GM21717 (cell line): ENCODE measurements around the gene PLXNC1.
A peak's percentile ranks its signal among the peaks of the same experiment; 100 is the strongest.

Experiments used
- ATAC-seq: cut with Tn5 transposase; IDR thresholded peaks from one replicate; pipeline ENCODE4 v1.9.1; 2021; ENCODE audit warnings: mild to moderate bottlenecking, moderate library complexity; ENCODE audit not compliant: unreplicated experiment

Gene PLXNC1

DNA sequence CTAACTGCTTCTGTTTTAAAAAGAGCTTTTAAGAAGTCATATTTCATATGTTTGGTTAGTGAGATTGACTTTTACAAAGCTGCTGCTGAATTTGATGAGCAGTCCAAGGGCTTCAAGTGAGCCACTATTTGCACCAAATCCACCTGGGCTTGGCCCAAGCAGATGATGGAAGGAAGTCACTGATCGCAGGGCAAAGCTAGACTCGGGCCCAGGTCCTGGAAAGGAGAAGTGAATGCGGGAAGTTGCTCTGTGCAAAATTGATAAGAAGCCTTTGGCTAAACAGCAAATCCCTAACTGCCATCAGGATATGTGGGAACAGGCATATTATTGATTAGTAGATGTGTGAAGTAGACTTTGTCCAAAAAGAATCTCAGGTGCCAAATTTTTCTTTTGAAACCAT is 30.5 kb downstream of the PLXNC1 start:
- no peak for ATAC-seq

DNA sequence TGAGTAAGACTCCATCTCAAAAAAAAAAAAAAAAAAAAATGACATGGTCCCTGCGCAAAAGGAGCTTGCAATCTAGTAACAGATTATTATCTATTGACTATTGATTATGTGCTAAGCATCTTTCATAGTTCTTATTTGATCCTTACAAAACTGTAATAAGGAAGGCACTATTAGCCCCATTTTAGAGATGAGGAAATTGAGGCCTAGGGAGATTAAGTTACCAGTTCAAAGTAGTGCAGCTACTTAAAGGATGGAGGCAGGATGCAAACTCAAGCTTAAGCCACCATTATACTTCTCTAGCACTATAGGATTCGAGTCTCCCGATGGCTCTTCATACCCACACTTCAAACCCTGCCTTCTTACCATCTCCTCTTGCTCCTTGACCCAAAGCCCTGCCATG is 31.3 kb downstream of the PLXNC1 start:
- no peak for ATAC-seq

DNA sequence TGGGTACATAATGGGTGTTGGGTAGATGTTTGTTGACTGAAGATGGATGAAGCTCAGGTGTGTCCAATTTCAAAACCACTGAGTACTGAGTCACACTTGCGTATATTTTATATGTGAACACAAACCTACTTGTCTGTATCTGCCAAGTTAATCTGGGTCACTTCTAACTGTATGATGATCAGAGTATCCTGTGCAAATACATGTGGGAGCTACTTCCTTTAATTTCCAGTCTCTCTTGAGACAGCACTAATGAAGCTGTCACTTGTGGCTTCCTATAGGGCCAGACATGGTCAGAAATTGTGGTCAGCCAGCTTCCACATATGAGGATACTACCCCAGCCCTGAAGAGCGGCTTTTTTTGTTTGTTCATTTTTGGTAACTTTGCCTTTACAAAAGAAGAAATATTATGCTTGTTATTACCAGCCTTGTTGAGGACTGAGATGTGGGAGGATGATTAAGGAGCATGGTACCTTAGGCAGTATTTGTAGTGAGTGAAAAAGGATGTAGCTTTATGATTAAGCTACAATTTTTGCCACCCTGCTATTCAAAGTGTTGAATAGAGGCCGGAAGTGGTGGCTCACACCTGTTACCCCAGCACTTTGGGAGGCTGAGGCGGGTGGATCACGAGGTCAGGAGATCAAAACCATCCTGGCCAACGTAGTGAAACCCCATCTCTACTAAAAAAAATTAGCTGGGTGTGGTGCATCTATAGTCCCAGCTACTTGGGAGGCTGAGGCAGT is 32.4 kb downstream of the PLXNC1 start:
- no peak for ATAC-seq

DNA sequence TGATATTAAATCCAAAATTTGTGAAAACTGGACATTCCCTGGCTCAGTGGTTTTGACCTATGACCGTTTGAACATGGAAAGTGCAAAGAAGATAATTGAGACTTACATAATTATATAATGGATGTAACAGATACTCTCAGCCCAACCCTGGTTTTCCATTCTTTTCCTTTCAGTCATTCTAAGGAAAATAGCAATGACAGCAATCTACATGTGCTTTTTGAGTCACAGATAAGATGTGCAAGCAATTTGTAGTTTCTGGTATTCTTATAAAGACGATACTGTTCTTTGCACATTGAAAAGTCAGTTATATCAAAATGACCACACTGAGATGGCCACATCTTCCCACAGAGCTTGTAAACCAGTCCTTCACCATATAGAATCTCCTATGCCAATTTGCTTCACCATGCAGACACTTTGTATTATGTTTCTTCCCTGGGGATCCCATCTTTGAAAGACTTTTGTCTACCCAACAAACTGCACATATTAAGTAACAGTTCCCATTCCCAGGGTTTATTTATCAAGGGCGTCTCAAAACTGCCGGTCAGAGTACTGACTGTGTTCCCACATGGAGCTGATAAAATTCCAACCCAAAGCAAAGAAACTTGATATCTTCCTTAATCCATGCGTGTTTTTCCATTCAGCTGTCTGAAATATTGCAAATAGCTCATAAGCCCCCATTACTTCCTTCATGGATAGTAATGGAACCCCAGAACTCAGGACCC is 34.8 kb downstream of the PLXNC1 start:
- no peak for ATAC-seq

DNA sequence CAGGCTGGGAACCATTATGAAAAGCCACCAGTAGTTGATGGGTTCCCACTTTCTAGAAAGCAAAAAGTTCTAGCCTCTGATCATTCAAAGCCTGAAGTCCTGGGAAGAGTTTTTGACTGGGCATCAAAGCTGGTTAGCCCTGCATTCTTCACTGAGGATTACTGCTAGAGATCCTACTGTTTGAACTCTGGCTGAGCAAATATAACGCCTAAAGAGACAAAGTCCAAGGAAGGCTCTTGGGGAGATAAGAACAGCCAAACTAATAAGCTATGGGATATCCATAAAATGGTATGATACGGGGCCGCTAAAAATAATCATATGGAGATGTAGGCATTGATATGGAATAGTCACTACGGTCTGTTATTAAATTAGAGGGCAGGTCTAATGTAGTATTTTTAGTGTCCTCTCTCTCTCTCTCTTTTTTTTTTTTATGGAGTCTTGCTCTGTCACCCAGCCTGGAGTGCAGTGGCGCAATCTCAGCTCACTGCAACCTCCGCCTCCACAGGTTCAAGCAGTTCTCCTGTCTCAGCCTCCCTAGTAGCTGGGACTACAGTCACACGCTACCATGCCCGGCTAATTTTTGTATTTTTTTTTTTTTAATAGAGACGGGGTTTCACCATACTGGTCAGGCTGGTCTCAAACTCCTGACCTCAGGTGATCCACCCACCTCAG is 35.5 kb downstream of the PLXNC1 start:
- no peak for ATAC-seq

DNA sequence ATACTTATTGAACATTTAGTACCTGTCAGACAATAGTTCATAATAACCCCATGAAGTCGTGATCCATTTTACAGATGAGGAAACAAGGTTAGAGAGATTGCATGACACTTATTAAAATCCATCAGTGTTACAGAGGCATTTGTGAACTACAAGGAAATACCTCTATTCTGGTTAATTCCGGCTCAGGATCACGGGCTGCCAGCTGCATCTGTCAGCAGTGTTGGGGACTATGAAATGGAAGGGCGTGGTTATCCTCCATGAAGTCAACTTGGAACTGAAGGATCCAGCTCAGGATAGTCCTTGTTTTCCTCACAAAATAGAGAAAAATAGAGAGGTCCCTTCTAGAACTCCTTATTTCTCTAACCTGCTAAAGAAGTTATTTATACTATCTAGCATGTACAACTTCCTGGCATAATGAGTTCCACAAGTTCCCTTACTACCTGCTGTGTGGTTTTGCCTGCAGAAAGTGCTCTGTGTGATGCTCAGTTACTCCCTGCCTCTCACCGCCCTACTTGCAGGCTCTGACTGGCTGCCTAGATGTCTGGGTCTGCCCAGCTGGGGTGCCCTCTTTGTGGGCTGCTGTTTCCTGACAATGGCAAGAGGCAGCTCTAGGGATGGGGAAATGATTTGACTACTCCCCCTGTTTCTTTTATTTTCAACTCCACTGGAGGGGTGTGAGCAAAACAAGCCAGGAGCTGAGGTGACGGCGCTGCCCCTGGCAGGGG is 36.8 kb downstream of the PLXNC1 start:
- no peak for ATAC-seq

DNA sequence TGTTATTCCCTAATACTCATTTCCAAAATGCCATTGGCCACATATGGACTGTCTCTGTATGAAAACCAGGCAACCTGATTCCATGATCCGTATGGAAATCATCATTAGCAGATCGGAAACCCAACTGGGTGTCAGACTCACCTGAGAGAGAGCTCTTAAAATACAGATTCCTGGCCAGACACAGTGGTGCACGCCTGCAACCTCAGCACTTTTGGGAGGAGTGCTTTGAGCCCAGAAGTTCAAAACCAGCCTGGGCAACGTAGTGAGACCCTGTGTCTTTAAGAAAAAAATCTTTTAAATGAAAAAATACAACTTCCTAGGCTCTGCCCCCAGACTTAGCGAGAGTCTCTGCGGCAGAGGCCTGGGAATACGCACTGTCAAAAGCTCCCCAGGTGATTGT is 37.4 kb downstream of the PLXNC1 start:
- ATAC-seq, result no peak

DNA sequence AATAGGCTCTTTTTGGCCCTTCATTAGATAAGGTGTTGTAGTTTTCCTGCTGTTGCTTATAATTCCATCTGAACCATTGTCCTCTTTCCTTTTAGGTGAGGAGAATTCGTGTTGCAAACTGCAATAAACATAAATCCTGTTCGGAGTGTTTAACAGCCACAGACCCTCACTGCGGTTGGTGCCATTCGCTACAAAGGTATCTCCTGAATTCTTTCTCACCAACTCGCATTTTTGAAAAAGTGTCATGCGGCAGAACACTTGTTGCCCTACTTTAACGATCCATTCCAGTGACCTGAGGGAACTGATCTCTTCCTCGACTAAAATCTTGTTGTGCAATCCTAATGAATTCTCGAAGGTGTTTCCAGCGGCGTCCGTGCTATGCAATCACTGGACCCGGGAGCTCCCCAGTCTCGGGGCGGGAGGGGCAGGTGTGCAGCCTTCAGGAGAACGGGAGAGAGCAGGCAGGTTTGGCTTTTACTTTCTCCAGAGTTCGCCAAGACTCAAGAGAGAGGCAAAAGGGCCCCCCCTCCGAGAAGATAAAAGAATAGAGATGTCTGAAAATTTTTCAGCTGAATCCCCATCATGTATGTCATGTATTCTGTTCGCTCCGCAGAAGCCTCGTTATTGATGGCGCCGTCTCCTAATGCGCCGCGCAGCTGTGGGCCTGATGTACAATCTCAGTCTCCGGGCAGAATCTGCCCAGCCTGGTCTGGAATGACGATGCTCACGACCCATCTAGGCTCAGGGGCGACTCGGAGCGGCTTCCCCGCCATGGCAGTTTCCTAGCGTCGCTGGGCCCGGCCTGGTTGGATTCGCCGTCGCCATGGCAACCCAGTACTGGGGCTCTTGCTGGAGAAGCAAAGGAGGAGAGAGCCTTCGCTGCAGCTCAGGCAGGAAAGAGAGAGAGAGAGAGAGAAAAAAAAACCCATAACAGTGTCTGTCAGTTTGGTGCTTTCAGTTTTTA is 38.2 kb downstream of the PLXNC1 start:
- no peak for ATAC-seq

DNA sequence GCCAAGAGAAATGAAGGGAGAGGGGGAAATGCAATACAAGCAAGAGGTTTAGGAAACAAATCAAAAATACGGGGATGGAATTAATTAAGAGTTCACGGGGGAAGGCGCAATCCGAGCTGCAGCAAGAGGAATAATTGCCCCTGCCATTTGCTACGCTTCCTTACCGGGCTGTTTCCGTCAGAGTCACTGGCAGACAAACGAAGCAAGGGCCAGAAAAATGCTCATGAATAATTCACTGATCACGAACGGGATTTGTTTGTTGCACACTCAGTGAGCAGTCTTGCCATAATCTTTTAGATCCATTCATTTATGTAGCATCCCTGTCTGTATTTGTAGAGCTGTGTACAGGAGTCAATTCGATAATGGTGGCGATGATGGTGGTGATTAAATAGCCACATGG is 39.0 kb downstream of the PLXNC1 start:
- no peak for ATAC-seq

DNA sequence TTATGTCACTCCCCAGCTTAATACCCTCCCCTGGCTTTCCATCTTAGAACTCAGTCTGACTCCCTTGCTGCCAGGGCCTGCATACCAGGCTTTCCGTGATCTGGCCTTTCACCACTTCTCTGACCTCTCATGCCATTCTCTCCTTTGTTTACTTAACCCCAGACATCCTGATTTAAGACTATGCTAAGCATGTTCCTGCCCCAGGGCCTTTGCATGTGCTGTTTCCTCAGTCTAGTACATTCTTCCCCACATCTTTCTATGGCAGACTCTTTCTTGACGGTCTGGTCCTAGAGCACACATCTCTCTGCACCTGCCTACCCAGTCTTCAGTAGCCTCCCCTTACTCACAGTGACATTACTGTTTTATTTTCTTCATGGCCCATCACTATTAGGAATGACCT is 42.2 kb downstream of the PLXNC1 start:
- peak; percentile 10 for ATAC-seq

DNA sequence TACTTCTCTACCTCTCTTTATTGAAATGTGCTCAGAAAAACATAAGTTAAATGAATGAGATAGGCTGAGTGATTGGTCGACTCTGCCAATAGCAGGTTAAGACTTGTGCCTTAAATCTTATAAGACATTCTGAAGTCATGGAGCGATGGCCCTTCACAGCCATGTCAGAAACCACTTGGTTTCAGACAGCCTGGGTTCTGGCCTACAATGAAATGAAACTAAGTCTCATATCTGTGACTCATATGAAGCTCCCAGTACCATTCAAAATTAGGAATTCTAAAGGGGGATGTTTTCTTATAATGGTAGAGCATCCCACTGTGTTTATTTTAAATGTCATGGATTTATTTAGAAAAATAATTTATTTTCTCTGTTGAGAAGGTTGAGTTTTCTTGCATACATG is 42.6 kb downstream of the PLXNC1 start:
- peak; percentile 70 for ATAC-seq

DNA sequence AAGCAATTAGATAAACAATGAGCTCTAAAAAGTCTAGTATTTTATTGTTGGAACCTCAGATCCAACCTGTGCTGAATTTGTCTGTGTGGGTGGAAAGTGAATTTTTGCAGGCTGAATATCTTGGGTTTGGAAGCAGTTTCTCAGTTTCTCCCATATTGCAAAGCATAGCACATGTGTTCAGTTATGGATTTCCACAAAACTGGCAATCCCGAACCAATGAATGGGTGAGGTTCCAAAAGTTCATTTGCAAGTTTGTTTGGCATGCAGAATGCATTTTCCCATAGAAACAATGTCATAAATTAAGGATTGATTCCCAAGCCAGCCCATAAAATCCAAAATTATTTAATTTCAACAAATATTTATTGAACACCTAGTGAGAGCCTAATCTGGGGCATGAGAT is 43.4 kb downstream of the PLXNC1 start:
- ATAC-seq, result no peak

DNA sequence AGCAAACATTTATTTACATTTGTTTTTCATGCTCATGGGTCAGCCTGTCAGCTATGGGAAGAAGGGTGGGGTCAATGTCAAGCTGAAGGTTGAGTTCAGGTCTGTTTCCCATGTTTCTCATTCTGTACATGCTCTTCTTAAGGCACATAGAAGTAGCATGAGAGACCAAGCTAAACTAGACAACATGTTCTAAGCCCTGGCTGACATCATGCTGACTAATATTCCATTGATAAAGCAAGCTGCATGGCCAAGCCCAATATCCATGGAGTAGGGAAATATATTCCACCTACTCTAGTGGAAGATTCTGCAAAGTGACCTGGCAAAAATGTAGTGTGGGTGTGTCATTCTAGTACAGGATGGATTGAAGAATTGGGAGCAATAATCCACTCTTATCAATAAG is 44.1 kb downstream of the PLXNC1 start:
- no peak for ATAC-seq

DNA sequence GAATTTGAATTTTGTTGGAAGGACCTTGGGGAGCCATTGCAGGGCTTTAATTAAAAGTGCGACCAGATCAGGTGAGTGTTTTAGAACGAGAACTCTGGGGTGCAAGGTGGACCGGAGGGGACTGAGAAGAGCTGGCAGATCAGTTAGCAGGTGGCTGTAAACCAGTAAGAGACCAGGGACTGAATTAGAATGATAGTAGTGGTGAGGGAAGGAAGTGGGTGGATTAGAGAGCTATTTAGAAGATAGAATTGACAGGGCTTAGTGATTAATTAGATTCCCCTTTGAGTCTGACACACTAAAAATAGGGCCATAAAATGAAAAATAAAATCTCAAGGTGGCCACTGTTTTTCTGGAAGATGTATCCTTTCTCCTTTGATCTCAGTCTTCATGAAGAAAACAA is 44.8 kb downstream of the PLXNC1 start:
- no peak for ATAC-seq

DNA sequence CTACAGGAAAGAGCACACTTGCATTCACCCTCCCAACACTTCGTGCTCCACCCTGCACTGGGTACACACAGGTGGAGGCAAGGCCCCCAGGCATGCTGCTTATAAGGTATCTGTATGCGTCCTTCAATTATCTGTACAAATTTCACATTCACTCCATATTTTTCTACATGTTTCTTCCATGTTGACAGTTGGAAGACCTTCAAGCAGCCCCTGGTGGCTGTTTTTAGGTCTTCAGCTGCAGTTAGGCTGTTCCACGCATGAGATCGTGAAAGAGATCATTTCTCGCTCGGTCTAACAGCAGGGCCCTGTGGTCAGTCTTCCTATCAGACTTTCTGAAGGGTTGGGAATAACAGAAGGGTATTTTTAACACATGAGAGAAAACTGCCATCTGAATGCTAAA is 47.1 kb downstream of the PLXNC1 start:
- ATAC-seq, result no peak

DNA sequence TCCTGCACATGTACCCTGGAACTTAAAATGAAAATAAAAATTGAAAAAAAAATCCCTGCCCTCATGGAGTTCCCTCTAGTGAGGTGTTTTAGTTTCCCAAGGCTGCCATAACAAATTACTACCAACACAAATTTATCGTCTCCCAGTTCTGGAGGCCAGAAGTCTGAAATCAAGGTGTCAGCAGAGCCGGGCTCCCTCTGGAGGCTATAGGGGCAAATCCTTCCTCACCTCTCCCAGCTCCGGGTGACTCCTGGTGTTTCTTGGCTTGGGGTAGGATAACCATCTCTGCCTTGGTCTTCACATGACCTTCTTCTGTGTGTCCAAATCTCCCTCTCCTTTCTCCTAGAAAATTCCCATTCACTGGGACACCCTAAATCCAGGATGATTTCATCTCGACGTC is 50.1 kb downstream of the PLXNC1 start:
- ATAC-seq, result no peak

DNA sequence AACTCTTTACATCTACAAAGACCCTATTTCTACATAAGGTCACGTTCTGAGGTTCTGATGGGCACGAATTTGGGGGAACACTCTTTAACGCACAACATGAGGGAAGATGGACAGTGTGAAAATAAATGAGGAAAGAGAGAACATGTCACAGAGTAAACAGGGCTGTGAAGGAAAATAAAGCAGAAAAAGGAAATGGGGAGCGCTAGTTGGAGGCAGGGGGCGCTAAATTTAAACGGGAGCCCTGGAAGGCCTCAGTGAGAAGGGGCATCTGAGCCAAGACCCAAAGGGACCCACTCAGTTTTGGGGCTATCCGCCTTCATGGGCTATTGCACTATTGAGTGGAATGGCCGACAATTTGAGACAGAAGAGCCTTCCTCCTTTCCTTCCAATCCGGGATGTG is 50.5 kb downstream of the PLXNC1 start:
- ATAC-seq, result no peak

DNA sequence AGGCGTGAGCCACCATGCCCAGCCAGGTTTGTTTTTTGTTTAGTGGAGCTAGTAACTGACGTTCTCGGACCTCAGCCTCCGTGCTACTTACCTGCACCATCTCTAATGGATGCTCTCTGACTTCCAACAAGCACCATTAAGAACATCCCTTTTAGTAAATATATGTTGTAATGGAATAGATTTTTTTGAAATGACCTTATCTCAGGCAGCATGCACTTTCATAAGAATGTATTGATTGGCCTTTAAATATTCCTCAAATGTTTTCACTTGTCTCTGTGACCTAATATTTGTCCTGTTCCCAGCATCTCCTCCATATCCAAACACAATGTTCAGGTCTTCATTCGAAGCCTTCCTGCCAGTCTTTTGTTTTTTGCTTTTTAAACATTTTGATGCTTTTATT is 51.7 kb downstream of the PLXNC1 start:
- no peak for ATAC-seq

DNA sequence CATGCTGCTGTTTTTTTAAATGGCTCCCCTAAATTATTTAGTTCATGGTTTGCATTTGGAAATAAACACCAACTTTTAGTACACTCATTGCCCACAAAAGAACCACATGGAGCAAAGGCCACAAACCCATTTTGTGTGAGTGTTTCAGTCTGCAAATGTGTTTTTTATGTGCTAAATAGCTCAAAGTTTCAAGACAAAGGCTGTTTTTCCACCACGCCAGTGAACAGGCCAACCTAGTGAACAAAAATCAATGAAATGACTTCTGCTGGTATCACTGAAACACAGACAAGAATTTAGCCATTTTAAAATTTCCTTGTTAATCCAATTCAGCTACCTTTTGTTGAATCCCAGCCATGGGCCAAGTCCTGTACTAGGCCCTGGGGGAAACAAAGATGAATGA is 52.3 kb downstream of the PLXNC1 start:
- no peak for ATAC-seq
